H9 (cell line): ENCODE results near the gene NAGA. TPM values are rescaled to one million over a fixed set of nuclear protein-coding genes. Genes with fewer than 3 reads are reported as not detected.

Experiments used
- DNase-seq: peaks from one replicate; pipeline ENCODE4 v3.0.0-alpha.2; 2017
- H2AFZ ChIP-seq: one replicate; pipeline ENCODE4 v1.6.1; 2013; ENCODE audit warnings: mild to moderate bottlenecking, low read length, control low read depth, moderate library complexity
- H2AK5ac ChIP-seq: 2 replicates; pipeline ENCODE4 v1.6.1; 2013; ENCODE audit warnings: low read length, control low read depth, mixed read lengths; ENCODE audit not compliant: insufficient read length
- H2BK120ac ChIP-seq: one replicate; pipeline ENCODE4 v1.6.1; 2013; ENCODE audit warnings: low read depth, mild to moderate bottlenecking, low read length, control low read depth, inconsistent platforms; ENCODE audit not compliant: poor library complexity, severe bottlenecking
- H2BK12ac ChIP-seq: 2 replicates; pipeline ENCODE4 v1.6.1; 2013; ENCODE audit warnings: low read length, control low read depth, mixed read lengths, low read depth; ENCODE audit not compliant: insufficient read length
- H2BK15ac ChIP-seq: 2 replicates; pipeline ENCODE4 v1.6.1; 2013; ENCODE audit warnings: low read depth, low read length, control low read depth
- H2BK20ac ChIP-seq: one replicate; pipeline ENCODE4 v1.6.1; 2013; ENCODE audit warnings: low read depth, mild to moderate bottlenecking, low read length, control low read depth, inconsistent platforms; ENCODE audit not compliant: poor library complexity, severe bottlenecking
- H2BK5ac ChIP-seq: 2 replicates; pipeline ENCODE4 v1.6.1; 2013; ENCODE audit warnings: low read length, control low read depth, mixed read lengths; ENCODE audit not compliant: insufficient read length
- H3K14ac ChIP-seq: 2 replicates; pipeline ENCODE4 v1.6.1; 2013; ENCODE audit warnings: low read length, control low read depth; ENCODE audit not compliant: insufficient read depth
- H3K18ac ChIP-seq: 2 replicates; pipeline ENCODE4 v1.6.1; 2013; ENCODE audit warnings: low read depth, mild to moderate bottlenecking, mixed read lengths, low read length, control low read depth; ENCODE audit not compliant: insufficient read length
- H3K23ac ChIP-seq: 2 replicates; pipeline ENCODE4 v1.6.1; 2013; ENCODE audit warnings: low read length, control low read depth, mixed read lengths, low read depth; ENCODE audit not compliant: insufficient read length
- H3K23me2 ChIP-seq: 2 replicates; pipeline ENCODE4 v1.6.1; 2013; ENCODE audit warnings: low read depth, mild to moderate bottlenecking, mixed read lengths, low read length, control low read depth; ENCODE audit not compliant: insufficient read length, poor library complexity, severe bottlenecking
- H3K27ac ChIP-seq: 2 replicates; pipeline ENCODE4 v1.5.1; 2013; ENCODE audit warnings: low read length, control low read depth, mixed read lengths, low read depth; ENCODE audit not compliant: insufficient read length
- H3K27me3 ChIP-seq: 2 replicates; pipeline ENCODE4 v1.6.1; 2013; ENCODE audit warnings: low read length, control low read depth, inconsistent platforms; ENCODE audit not compliant: insufficient read depth
- H3K4ac ChIP-seq: 2 replicates; pipeline ENCODE4 v1.6.1; 2013; ENCODE audit warnings: low read depth, mild to moderate bottlenecking, control low read depth, inconsistent platforms, low read length, moderate library complexity
- H3K4me1 ChIP-seq: 2 replicates; pipeline ENCODE4 v1.6.1; 2013; ENCODE audit warnings: low read length, control low read depth, inconsistent platforms; ENCODE audit not compliant: insufficient read depth
- H3K4me2 ChIP-seq: 2 replicates; pipeline ENCODE4 v1.6.1; 2013; ENCODE audit warnings: low read length, control low read depth, mixed read lengths; ENCODE audit not compliant: insufficient read length, insufficient read depth
- H3K56ac ChIP-seq: 2 replicates; pipeline ENCODE4 v1.6.1; 2013; ENCODE audit warnings: low read depth, mild to moderate bottlenecking, mixed read lengths, low read length, control low read depth; ENCODE audit not compliant: insufficient read length
- H3K79me1 ChIP-seq: 2 replicates; pipeline ENCODE4 v1.6.1; 2013; ENCODE audit warnings: low read depth, mild to moderate bottlenecking, moderate library complexity, low read length, control low read depth, inconsistent platforms; ENCODE audit not compliant: insufficient read depth, poor library complexity, severe bottlenecking
- H3K79me2 ChIP-seq: 2 replicates; pipeline ENCODE4 v1.6.1; 2013; ENCODE audit warnings: low read length, control low read depth, inconsistent platforms; ENCODE audit not compliant: insufficient read depth
- H3K9ac ChIP-seq: 2 replicates; pipeline ENCODE4 v1.6.1; 2013; ENCODE audit warnings: low read length, control low read depth, mixed read lengths; ENCODE audit not compliant: insufficient read length; ENCODE audit errors: extremely low read depth
- H3K9me3 ChIP-seq: one replicate; pipeline ENCODE4 v1.6.1; 2013; ENCODE audit warnings: low read depth, low read length, inconsistent platforms; ENCODE audit not compliant: control insufficient read depth
- H3T11ph ChIP-seq: one replicate; pipeline ENCODE4 v1.6.1; 2013; ENCODE audit warnings: mild to moderate bottlenecking, low read length, control low read depth, inconsistent platforms
- H4K20me1 ChIP-seq: one replicate; pipeline ENCODE4 v1.6.1; 2013; ENCODE audit not compliant: control insufficient read depth, insufficient read length, insufficient read depth
- H4K5ac ChIP-seq: 2 replicates; pipeline ENCODE4 v1.6.1; 2013; ENCODE audit warnings: low read depth, mild to moderate bottlenecking, mixed read lengths, low read length, control low read depth; ENCODE audit not compliant: insufficient read length
- H4K8ac ChIP-seq: replicated peaks from 2 replicates; pipeline ENCODE4 v1.6.1; 2013; ENCODE audit warnings: low read length, control low read depth, mixed read lengths, low read depth; ENCODE audit not compliant: insufficient read length
- H4K91ac ChIP-seq: 2 replicates; pipeline ENCODE4 v1.6.1; 2013; ENCODE audit warnings: low read depth, mild to moderate bottlenecking, moderate library complexity, mixed read lengths, low read length, control low read depth; ENCODE audit not compliant: insufficient read length
- H3K27ac Mint-ChIP-seq, 3 experiments: 2 replicates in 2 of 3; 3 replicates in 1 of 3; pipeline ENCODE4 v1.8.0; 2020 to 2021; ENCODE audit warnings: mixed read lengths in 3 of 3, mild to moderate bottlenecking in 1 of 3, moderate library complexity in 1 of 3
- H3K27me3 Mint-ChIP-seq: 2 replicates; pipeline ENCODE4 v1.8.0; 2021; ENCODE audit warnings: low read depth, mild to moderate bottlenecking, moderate library complexity, mixed read lengths
- H3K36me3 Mint-ChIP-seq, 3 experiments: 2 replicates in 2 of 3; 3 replicates in 1 of 3; pipeline ENCODE4 v1.8.0; 2020 to 2021; ENCODE audit warnings: low read depth in 3 of 3, mixed read lengths in 3 of 3; ENCODE audit not compliant: insufficient read depth in 1 of 3
- H3K4me1 Mint-ChIP-seq, 2 experiments: 2 replicates each; pipeline ENCODE4 v1.8.0; 2020; ENCODE audit warnings: mixed read lengths in 2 of 2
- H3K4me3 Mint-ChIP-seq, 2 experiments: 2 replicates in 1 of 2; 3 replicates in 1 of 2; pipeline ENCODE4 v1.8.0; 2020 to 2021; ENCODE audit warnings: mild to moderate bottlenecking in 2 of 2, mixed read lengths in 2 of 2, moderate library complexity in 1 of 2
- H3K9me3 Mint-ChIP-seq, 2 experiments: 2 replicates in 1 of 2; 3 replicates in 1 of 2; pipeline ENCODE4 v1.8.0; 2020; ENCODE audit warnings: mild to moderate bottlenecking in 2 of 2, mixed read lengths in 2 of 2, moderate library complexity in 1 of 2
- WGBS: extraction: QIAGEN DNeasy Blood & Tissue Kit; methylation state at CpG from one replicate; pipeline ENCODE4 v1.1.7; 2013; ENCODE audit warnings: missing lambda C conversion rate, low lambda C conversion rate, mixed read lengths; ENCODE audit not compliant: insufficient read length; ENCODE audit errors: extremely low coverage; 5-methylcytosine and 5-hydroxymethylcytosine counted together
- total RNA-seq: library from RNA; stranded (reverse); gene quantifications from 2 replicates; pipeline ENCODE4 v1.2.1, GENCODE V29; 2021
- TF ChIP-seq, protein P1 (sequence below): fragments of 200-600 bp; sonication (generic); conservative IDR thresholded peaks from 3 replicates; pipeline ENCODE4 v1.8.0; 2021; ENCODE audit warnings: antibody characterized with exemption, mild to moderate bottlenecking

Gene NAGA
- total RNA-seq, 1 experiment from 2014 or later: 16.1 TPM

DNA sequence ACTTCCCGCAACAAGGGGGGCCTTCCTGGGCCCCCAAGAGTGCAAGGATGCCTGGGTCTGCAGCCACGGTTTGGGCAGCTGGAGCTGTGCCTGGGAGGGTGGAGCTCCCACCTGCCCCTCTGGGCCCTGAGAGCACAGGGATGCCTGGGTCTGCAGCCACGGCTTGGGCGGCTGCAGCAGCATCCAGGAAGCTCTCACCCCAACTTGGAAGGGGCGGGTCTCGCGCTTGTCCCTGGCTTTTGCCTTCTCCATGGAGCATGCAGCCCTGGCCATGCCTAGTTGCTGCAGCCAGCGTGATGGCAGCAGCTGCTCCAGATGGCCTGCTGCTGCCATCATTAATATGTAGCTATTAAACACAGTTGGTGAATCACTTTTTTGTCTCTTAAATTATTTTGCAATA lies 35.4 kb downstream of the NAGA start:
- Histone ChIP-seq H3K27me3 (no peaks in the 10 kb centered on the region), H2BK5ac (no peak overlapping the region), H3K27ac (no peak overlapping the region), H3K79me2 (no peaks in the 10 kb centered on the region), H2AFZ (no peak overlapping the region), H3T11ph (no peak overlapping the region), H3K23ac (no peak overlapping the region), H4K5ac (no peak overlapping the region), H3K23me2 (no peaks in the 10 kb centered on the region), H2BK120ac (no peak overlapping the region), H3K18ac (no peak overlapping the region), H4K91ac (no peak overlapping the region), H2BK20ac (no peak overlapping the region), H3K9me3 (peaks cover 7% of the 10 kb centered on the region), H3K56ac (no peak overlapping the region), H3K4ac (no peak overlapping the region), H3K4me2 (no peak overlapping the region), H3K79me1 (no peaks in the 10 kb centered on the region), H3K9ac (no peak overlapping the region), H4K8ac (no peak overlapping the region), H4K20me1 (no peaks in the 10 kb centered on the region), H3K4me1 (no peaks in the 10 kb centered on the region), H3K14ac (no peak overlapping the region), H2BK12ac (no peak overlapping the region), H2AK5ac (no peak overlapping the region), H2BK15ac (no peak overlapping the region)
- peaks cover 20 to 28% of the 10 kb centered on the region in 2 experiments for H3K9me3 Mint-ChIP-seq
- no CpG with 5 or more reads among the region's 8 CpGs for WGBS
- H3K27ac Mint-ChIP-seq: no peak overlapping the region
- no peak overlapping the region for H3K4me3 Mint-ChIP-seq
- H3K4me1 Mint-ChIP-seq: no peaks in the 10 kb centered on the region
- peaks cover 39% of the 10 kb centered on the region for H3K27me3 Mint-ChIP-seq
- peaks cover 6 to 13% (median 11%) of the 10 kb centered on the region in 3 experiments; a peak in 6 of 7 replicates for H3K36me3 Mint-ChIP-seq
- DNase-seq: no peak
- TF ChIP-seq, protein P1, sequence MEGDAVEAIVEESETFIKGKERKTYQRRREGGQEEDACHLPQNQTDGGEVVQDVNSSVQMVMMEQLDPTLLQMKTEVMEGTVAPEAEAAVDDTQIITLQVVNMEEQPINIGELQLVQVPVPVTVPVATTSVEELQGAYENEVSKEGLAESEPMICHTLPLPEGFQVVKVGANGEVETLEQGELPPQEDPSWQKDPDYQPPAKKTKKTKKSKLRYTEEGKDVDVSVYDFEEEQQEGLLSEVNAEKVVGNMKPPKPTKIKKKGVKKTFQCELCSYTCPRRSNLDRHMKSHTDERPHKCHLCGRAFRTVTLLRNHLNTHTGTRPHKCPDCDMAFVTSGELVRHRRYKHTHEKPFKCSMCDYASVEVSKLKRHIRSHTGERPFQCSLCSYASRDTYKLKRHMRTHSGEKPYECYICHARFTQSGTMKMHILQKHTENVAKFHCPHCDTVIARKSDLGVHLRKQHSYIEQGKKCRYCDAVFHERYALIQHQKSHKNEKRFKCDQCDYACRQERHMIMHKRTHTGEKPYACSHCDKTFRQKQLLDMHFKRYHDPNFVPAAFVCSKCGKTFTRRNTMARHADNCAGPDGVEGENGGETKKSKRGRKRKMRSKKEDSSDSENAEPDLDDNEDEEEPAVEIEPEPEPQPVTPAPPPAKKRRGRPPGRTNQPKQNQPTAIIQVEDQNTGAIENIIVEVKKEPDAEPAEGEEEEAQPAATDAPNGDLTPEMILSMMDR: no peak
